Activated T-cell treated with anti-CD3 and anti-CD28 coated beads, Interleukin-2, amount 50 U/mL, for 72 hours (primary cell): ENCODE data around the gene GABRA1. TPM values are rescaled to one million over a fixed set of nuclear protein-coding genes. Genes with fewer than 3 reads are reported as not detected.

Experiments used
- ATAC-seq, 2 donors: fragments of 150-1000 bp; cut with Tn5 transposase; replicated peaks in 1 of 2; 2 replicates each; pipeline ENCODE4 v1.10.0; 2021; ENCODE audit warnings: moderate library complexity in 2 of 2, mild to moderate bottlenecking in 1 of 2
- DNase-seq, 2 donors: peaks; one replicate each; pipeline ENCODE4 v3.0.0; 2021 to 2022; ENCODE audit warnings: mixed read lengths in 1 of 2
- H3K27ac Mint-ChIP-seq: one replicate; pipeline ENCODE4 v1.8.0; 2022; ENCODE audit warnings: mild to moderate bottlenecking, moderate library complexity, mixed read lengths
- H3K27me3 Mint-ChIP-seq: one replicate; pipeline ENCODE4 v1.8.0; 2022; ENCODE audit warnings: low read depth, mixed read lengths
- H3K36me3 Mint-ChIP-seq, 2 donors: one replicate each; pipeline ENCODE4 v1.8.0; 2022; ENCODE audit warnings: mixed read lengths in 2 of 2, mild to moderate bottlenecking in 1 of 2; ENCODE audit not compliant: insufficient read depth in 2 of 2
- H3K4me1 Mint-ChIP-seq: one replicate; pipeline ENCODE4 v1.8.0; 2022; ENCODE audit warnings: low read depth, mixed read lengths
- H3K4me3 Mint-ChIP-seq, 2 donors: one replicate each; pipeline ENCODE4 v1.8.0; 2022; ENCODE audit warnings: mild to moderate bottlenecking in 2 of 2, mixed read lengths in 2 of 2, moderate library complexity in 2 of 2
- H3K9me3 Mint-ChIP-seq, 2 donors: one replicate each; pipeline ENCODE4 v1.8.0; 2022; ENCODE audit warnings: mixed read lengths in 2 of 2
- total RNA-seq, 2 donors: library from RNA; stranded (reverse); gene quantifications; one replicate each; pipeline ENCODE4 v1.2.3, GENCODE V29; 2022

Gene GABRA1
- total RNA-seq, 2 donors from 2014 or later = not detected

DNA sequence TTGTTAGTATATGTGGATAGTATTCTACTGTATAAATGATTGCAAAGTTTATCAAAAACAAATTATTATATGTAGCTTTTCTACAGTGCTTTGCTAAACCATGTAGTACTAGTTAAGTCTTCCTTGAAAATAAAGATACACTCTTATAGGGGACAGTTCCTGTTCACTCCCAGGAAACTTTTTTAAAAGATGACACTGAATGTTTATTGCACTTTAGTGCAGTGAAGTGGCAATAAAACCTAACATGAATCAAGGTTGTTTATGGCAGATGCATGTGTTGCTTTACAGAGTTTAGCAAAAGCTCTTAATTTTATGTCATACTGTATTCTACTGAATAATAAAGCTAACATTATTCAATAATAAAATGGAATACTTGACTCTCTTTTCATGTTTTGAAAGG is 51.7 kb downstream of the GABRA1 start:
- no peak overlapping the region for H3K27ac Mint-ChIP-seq
- no peak overlapping the region for H3K4me3 Mint-ChIP-seq
- no peaks in the 10 kb centered on the region for H3K27me3 Mint-ChIP-seq
- no peaks in the 10 kb centered on the region for H3K4me1 Mint-ChIP-seq
- DNase-seq = no peak
- H3K36me3 Mint-ChIP-seq = no peaks in the 10 kb centered on the region
- H3K9me3 Mint-ChIP-seq = peaks cover 2 to 6% of the 10 kb centered on the region in 2 donors
- no peak for ATAC-seq

DNA sequence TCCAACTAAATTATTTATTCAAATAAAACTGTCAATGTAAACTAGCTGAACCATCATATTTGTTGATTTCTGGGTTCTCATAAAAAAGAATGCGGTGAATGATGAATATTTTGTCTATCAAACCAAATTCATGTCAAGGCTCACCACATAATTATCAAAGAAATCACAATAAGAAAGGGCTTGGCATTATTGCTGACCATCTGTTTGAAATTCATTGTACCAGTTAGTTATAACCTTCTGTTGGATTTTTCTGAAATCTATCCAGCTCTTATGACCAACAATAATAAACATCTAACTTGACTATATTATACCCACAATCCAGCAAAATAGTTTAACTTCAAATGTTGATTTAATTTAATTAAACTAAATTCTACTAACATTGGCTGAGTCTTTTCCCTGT is 53.1 kb downstream of the GABRA1 start:
- H3K4me1 Mint-ChIP-seq = no peaks in the 10 kb centered on the region
- H3K36me3 Mint-ChIP-seq = no peaks in the 10 kb centered on the region
- no peak for DNase-seq
- no peak for ATAC-seq
- no peak overlapping the region for H3K4me3 Mint-ChIP-seq
- peaks cover 6% of the 10 kb centered on the region in 2 donors for H3K9me3 Mint-ChIP-seq
- no peak overlapping the region for H3K27ac Mint-ChIP-seq
- H3K27me3 Mint-ChIP-seq = no peaks in the 10 kb centered on the region

DNA sequence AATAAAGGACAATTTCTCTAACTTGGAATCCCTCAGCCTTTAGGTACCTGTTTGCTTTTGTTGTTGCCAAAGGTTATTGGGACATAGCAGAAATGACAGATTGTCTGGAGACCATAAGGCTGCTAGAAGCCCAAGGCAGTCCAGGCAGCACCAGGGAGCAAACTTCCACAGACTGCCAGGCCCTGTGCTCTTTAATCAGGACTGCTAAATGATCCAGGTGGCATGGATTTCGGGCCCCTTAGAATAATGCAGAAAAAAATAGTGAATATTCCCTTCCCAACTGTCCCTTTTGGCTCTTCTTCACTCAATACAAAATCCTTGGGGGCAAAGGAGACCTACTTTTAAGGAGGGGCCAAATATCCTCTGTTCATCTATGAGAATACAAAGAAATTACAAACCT is 73.9 kb downstream of the GABRA1 start:
- Mint-ChIP-seq H3K36me3 (no peaks in the 10 kb centered on the region), H3K4me3 (no peak overlapping the region), H3K9me3 (peaks cover 4 to 12% of the 10 kb centered on the region in 2 donors), H3K27ac (no peak overlapping the region), H3K27me3 (no peaks in the 10 kb centered on the region), H3K4me1 (no peaks in the 10 kb centered on the region)
- no peak for DNase-seq
- ATAC-seq = no peak

DNA sequence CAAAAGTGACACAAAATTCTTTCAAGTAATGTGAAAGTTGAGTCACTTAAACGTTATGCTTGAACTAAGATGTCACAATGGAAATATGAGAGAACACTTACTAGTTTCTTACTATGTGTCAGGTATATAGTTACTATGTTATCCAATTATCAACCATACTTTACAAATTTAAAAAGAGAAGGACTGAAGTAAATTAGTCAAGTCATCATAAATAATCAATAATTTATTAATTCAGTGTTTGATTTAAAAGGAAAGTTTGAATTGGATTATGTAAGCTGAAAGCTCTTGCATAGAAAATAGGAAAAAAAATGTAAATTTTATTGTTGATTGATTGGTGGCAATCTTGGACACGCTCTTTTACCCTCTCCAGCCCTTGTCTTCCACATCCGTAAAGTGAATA is 76.3 kb downstream of the GABRA1 start:
- H3K4me3 Mint-ChIP-seq = no peak overlapping the region
- H3K36me3 Mint-ChIP-seq = no peaks in the 10 kb centered on the region
- no peaks in the 10 kb centered on the region for H3K27me3 Mint-ChIP-seq
- H3K27ac Mint-ChIP-seq = no peak overlapping the region
- peaks cover 9 to 12% of the 10 kb centered on the region in 2 donors for H3K9me3 Mint-ChIP-seq
- DNase-seq (no peak), ATAC-seq (no peak)
- H3K4me1 Mint-ChIP-seq = no peaks in the 10 kb centered on the region

DNA sequence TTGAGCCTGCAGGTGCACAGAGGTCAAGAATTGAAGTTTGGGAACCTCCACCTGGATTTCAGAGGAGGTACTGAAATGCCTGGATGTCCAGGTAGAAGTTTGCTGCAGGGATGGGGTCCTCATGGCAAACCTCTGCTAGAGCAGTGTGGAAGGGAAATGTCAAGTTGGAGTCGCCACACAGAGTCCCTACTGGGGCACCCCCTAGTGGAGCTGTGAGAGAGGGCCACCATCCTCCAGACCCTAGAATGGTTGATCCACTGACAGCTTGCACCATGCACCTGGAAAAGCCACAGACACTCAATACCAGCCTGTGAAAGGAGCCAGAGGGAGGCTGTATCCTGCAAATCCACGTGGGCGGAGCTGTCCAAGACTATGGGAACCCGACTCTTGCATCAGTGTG is 78.0 kb downstream of the GABRA1 start:
- DNase-seq = no peak

DNA sequence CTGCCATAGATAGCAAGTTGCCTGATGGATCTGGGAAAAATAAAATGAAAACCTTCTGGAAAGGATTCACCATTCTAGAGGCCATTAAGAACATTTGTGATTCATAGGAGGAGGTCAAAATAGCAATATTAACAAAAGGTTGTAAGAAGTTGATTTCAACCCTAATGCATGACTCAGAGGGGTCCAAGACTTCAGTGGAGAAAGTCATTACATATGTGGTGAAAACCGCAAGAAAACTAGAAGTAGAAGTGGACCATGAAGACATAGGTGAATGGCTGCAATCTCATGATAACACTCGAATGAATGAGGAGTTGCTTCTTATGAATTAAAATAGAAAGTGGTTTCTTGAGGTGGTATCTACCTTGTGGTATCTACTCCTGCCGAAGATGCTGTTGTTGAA is 86.6 kb downstream of the GABRA1 start:
- no peak overlapping the region for H3K27ac Mint-ChIP-seq
- ATAC-seq = no peak

More for the DNA sequence above, 78.0 kb downstream of the GABRA1 start:
- no peaks in the 10 kb centered on the region for H3K36me3 Mint-ChIP-seq
- H3K4me1 Mint-ChIP-seq = no peaks in the 10 kb centered on the region
- H3K9me3 Mint-ChIP-seq = peaks cover 9 to 12% of the 10 kb centered on the region in 2 donors
- no peak overlapping the region for H3K4me3 Mint-ChIP-seq
- no peak for ATAC-seq
- H3K27me3 Mint-ChIP-seq = no peaks in the 10 kb centered on the region
- no peak overlapping the region for H3K27ac Mint-ChIP-seq

DNA sequence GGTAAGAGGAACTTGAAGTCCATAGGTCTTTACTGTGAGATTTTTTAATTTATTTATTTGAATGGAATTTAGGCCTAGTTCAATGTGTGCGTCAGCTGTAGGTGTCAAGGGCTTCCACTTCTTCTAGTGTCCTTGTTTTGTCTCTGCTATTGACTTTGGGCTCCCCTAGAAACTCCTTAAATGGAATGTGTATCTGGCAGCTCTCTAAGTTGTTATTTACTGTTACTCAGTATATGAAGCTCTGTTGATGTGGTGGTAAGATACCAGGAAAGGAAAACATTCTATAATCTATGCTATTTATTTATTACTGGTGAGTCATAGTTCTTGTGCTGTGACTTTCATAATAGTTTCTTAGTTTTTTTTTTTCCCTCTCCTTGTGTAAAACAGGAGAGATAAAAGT is 97.1 kb downstream of the GABRA1 start:
- H3K4me1 Mint-ChIP-seq = no peaks in the 10 kb centered on the region
- ATAC-seq = no peak
- no peak overlapping the region for H3K27ac Mint-ChIP-seq
- no peaks in the 10 kb centered on the region for H3K9me3 Mint-ChIP-seq
- no peaks in the 10 kb centered on the region for H3K27me3 Mint-ChIP-seq
- H3K4me3 Mint-ChIP-seq = no peak overlapping the region
- no peak for DNase-seq
- H3K36me3 Mint-ChIP-seq = no peaks in the 10 kb centered on the region

More for the DNA sequence above, 86.6 kb downstream of the GABRA1 start:
- Mint-ChIP-seq H3K27me3 (no peaks in the 10 kb centered on the region), H3K36me3 (no peaks in the 10 kb centered on the region), H3K9me3 (peaks cover 2% of the 10 kb centered on the region in 2 donors), H3K4me1 (no peaks in the 10 kb centered on the region), H3K4me3 (no peak overlapping the region)
- no peak for DNase-seq

DNA sequence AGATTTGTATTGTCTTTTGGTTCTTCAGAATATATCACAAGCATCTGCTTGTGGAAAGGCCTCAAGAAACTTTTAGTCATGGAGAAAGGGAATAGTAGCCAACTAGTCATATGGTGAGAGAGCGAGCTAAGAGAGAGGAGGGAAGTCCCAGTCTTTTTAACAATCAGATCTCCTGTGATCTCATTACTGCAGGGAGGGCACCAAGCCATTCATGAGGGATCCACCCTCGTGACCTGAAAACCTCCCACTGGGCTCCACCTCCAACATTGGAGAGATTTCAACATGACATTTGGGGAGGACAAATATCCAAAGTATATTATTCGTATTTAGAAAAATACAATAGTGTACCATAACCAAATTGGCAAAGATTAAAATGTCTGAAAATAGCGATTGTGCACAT is 99.0 kb downstream of the GABRA1 start:
- Mint-ChIP-seq H3K4me3 (no peak overlapping the region), H3K27ac (no peak overlapping the region), H3K4me1 (no peaks in the 10 kb centered on the region), H3K27me3 (no peaks in the 10 kb centered on the region), H3K36me3 (no peaks in the 10 kb centered on the region), H3K9me3 (no peaks in the 10 kb centered on the region)
- no peak for DNase-seq
- ATAC-seq = no peak

Other genes starting within 250 kb of the GABRA1 start
- gene GABRA6, start 162.4 kb upstream of the GABRA1 start, total RNA-seq = not detected
- gene GABRG2, start 219.7 kb downstream of the GABRA1 start, total RNA-seq = not detected